Measurements from ENCODE around the gene ATRNL1. TPM values are rescaled to one million over a fixed set of nuclear protein-coding genes. Genes with fewer than 3 reads are reported as not detected.
A peak's percentile ranks its signal among the peaks of the same experiment; 100 is the strongest.

Gene ATRNL1
- total and polyA plus RNA-seq, 2 experiments from 2014 or later: 5.9 to 17.4 TPM

DNA sequence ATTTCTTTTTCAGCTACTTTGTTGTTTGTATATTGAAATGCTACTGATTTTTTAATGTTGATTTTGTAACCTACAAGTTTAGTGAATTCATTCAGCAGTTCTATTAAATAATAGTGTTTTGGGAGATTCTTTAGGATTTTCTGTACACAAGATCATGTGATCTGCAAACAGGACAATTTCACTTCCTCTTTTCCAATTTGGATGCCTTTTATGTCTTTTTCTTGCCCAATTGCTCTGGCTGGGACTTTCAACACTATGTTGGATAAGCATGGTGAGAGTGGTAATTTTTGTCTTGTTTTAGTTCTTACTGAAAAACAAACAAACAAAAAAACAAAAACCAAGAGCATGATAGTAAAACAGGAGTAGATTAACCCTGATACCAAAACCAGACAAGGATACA is 316.2 kb downstream of the ATRNL1 start:
- Histone ChIP-seq H3K79me2 (no peaks in the 10 kb centered on the region), H3K4me3 (no peak overlapping the region), H3K27me3 (no peaks in the 10 kb centered on the region), H2AFZ (no peak overlapping the region), H3K4me2 (no peak overlapping the region), H3K9me2 (replicated peaks; ENCODE audit: insufficient read depth) (no peaks in the 10 kb centered on the region), H3K36me3 (replicated peaks; ENCODE audit: insufficient read depth, low read depth) (no peaks in the 10 kb centered on the region), H3K4me1 (ENCODE audit: insufficient read depth) (no peaks in the 10 kb centered on the region), H4K20me1 (ENCODE audit: insufficient read depth, poor library complexity, severe bottlenecking) (no peaks in the 10 kb centered on the region), H3K27ac (no peak overlapping the region), H3K9me3 (ENCODE audit: low read depth) (peaks cover 8% of the 10 kb centered on the region)
- TF ChIP-seq CTCF (IDR thresholded peaks at IDR 0.05; ENCODE audit: poor library complexity) (no peak), EZH2 (IDR thresholded peaks at IDR 0.05; ENCODE audit: borderline replicate concordance) (no peak), EZH2phosphoT487 (IDR thresholded peaks at IDR 0.05; ENCODE audit: low read depth, severe bottlenecking, unreplicated experiment) (no peak)
- DNase-seq (ENCODE audit: low spot score): no peak

- Histone ChIP-seq H3K36me3 (replicated peaks; ENCODE audit: insufficient read depth, low read depth) (no peaks in the 10 kb centered on the region), H3K27ac (no peak overlapping the region), H4K20me1 (ENCODE audit: insufficient read depth, poor library complexity, severe bottlenecking) (no peaks in the 10 kb centered on the region), H2AFZ (no peak overlapping the region), H3K4me2 (no peak overlapping the region), H3K79me2 (no peaks in the 10 kb centered on the region), H3K4me1 (ENCODE audit: insufficient read depth) (no peaks in the 10 kb centered on the region), H3K27me3 (no peaks in the 10 kb centered on the region), H3K4me3 (no peak overlapping the region), H3K9me2 (replicated peaks; ENCODE audit: insufficient read depth) (no peaks in the 10 kb centered on the region), H3K9me3 (ENCODE audit: low read depth) (no peaks in the 10 kb centered on the region)
- peak; percentile 70 for DNase-seq (ENCODE audit: low spot score)
- peak; percentile 56 for TF ChIP-seq CTCF (IDR thresholded peaks at IDR 0.05; ENCODE audit: poor library complexity)
- TF ChIP-seq EZH2 (IDR thresholded peaks at IDR 0.05; ENCODE audit: borderline replicate concordance): no peak
Observed at GRCh38 chr10:115417585-115418265, 324.6 kb downstream of the ATRNL1 start.

- WGBS (ENCODE audit: low lambda C conversion rate, missing lambda C conversion rate): 91% methylated on average over 1 of the region's 1 CpG
- no peaks in the 10 kb centered on the region for H3K9me2 ChIP-seq (replicated peaks; ENCODE audit: insufficient read depth)
Observed at GRCh38 chr10:115422624-115423023, 329.5 kb downstream of the ATRNL1 start.

More at GRCh38 chr10:115422624-115423023, 329.5 kb downstream of the ATRNL1 start:
- no peak for TF ChIP-seq CTCF (IDR thresholded peaks at IDR 0.05; ENCODE audit: poor library complexity)
- no peak for TF ChIP-seq EZH2phosphoT487 (IDR thresholded peaks at IDR 0.05; ENCODE audit: low read depth, severe bottlenecking, unreplicated experiment)
- no peak for TF ChIP-seq EZH2 (IDR thresholded peaks at IDR 0.05; ENCODE audit: borderline replicate concordance)
- H3K4me3 ChIP-seq: no peak overlapping the region
- no peaks in the 10 kb centered on the region for H3K4me1 ChIP-seq (ENCODE audit: insufficient read depth)
- H3K79me2 ChIP-seq: no peaks in the 10 kb centered on the region
- no peak for DNase-seq (ENCODE audit: low spot score)
- no peak overlapping the region for H2AFZ ChIP-seq
- H3K27me3 ChIP-seq: no peaks in the 10 kb centered on the region
- no peaks in the 10 kb centered on the region for H4K20me1 ChIP-seq (ENCODE audit: insufficient read depth, poor library complexity, severe bottlenecking)
- no peak overlapping the region for H3K4me2 ChIP-seq
- no peaks in the 10 kb centered on the region for H3K36me3 ChIP-seq (replicated peaks; ENCODE audit: insufficient read depth, low read depth)
- no peak overlapping the region for H3K27ac ChIP-seq
- H3K9me3 ChIP-seq (ENCODE audit: low read depth): no peaks in the 10 kb centered on the region

All from hepatocyte (in vitro differentiated cells).